HG02852 (cell line): ENCODE results near the gene ZNF689.
A peak's percentile ranks its signal among the peaks of the same experiment; 100 is the strongest.

Experiments
- ATAC-seq: cut with Tn5 transposase; IDR thresholded peaks from one replicate; pipeline ENCODE4 v1.9.1; 2021; ENCODE audit warnings: mild to moderate bottlenecking, moderate library complexity; ENCODE audit not compliant: unreplicated experiment

Gene ZNF689

DNA sequence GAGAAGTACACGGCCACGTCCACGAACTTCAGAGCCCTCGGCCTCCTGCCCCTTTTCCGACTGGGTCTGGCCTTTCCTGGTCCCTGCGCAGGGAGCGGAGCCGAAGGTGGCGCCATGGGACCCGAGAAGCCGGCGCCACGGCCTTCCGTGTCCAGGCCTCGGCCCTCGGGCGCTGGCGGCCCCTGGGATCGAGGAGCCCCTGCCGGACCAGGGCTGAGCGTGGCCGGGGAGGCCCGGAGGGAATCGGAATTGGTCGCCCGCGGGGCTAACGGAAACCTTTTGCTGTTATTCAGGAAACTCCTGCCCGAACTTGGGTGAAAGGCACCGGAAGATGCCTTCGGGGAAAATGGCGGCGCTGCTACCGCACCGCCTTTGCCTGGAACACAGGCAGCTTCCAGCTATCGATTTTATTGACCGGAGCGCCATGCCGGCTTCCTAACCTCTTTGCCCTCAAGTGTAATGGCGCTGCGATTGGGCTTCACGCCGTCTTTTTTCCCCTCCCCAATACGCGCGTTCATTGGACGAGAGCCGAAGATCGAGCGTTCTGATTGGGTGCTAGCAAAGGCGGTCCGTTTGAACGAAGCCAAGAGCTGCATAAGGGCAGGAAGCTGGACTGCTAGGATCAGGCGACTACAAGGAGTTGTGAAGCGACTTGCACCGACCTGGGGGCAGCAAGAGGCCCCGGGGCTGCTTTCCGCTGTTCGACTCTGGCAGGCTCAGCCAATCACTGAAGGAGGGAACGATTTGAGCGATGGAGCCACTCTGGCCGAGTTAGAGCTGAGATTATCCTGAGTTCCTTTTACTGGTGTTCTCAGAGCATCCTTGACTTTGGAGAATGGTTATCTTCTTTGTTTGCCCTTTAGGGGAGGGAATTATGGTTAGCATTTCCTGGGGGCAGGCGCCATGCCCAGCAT, at the start of gene ZNF689:
ZNF689 (minus strand) TSS at position 464 of the 914 bp plus-strand sequence; CDS start at position 116, 348 bp downstream.
- peak; percentile 87 for ATAC-seq

DNA sequence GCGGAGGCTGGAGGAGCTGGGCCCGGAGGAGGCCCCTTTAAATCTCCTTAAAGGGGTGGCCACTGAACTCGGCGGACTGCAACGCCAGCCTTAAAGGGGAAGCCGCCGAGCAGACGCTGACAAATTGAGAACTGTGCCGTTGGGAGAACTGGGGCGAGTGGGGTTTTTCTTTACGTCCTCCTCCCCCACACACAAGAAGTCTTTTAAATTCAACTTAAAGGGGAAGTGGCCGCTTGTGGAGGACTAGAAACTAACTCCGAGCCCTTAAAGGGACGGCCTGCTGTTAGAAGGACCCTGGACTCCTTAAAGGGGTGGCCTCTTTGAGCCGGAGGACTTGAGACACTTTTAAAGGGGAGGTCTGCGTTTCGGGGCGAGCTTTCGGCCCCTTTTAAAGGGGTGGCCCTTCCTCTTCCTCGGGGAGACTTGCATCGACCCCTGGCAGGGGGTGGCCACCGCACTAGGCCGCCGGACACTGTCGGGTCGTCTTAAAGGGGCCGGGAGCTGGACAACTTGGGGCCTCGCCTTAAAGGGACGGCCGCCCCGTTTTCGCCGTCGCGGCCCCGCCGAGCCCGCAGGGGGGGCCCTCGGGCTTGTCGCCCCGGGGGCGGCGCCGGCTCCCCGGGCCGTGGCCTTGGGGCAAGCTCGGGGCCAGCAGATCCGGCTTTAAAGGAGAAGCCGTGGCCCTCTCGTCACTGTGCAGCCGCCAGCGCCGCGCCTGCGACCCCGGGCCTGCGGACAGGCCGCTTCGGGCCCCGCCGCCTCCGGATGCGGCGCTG, 48.7 kb upstream of the ZNF689 start:
- ATAC-seq, result peak; percentile 26

DNA sequence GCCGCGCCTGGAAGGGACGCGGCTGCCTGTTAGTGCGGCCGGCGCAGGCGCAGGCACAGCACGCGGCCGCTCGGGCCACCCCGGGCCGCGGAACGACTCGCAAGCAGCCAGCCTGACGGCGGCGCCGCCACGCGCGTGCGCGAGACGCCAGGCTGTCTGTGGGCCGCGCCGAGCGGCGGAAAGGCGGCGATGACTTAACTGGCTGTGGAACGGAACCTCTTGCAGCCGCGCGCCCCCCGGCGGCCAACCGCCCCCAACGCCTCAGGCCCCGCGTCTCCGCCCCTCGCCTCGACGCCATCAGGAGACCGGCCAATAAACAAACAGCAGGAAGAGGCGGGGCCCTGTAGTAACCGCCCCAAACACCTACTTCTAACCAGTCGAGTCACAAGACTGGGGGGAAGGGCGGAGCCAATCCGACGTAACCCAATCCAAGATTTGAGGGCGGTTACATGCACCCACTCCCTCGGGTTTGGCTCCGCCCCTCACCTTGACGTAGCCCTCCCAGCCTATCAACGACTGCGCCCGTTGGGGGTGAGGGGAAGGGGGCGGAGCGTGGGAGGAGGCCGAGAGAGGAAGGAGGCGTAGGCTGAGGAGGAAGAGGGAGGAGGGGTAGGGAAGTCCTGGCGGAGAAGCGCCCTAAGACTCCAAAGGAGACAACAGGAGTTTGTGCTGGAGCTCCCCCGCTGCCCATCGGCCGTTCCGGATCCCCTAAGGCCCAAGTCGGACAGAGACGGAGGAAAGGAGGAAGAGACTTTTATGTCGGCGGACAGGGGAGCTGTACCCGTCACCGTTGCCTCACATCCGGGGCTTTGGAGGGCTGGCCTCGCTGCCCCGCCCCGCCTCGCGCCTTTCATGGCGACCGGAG, 47.9 kb upstream of the ZNF689 start, which contains the start of gene FBRS:
FBRS (plus strand) TSS at position 566 of the 865 bp plus-strand sequence. CDS start 1,088 bp downstream, outside the sequence.
- peak; percentile 68 for ATAC-seq

DNA sequence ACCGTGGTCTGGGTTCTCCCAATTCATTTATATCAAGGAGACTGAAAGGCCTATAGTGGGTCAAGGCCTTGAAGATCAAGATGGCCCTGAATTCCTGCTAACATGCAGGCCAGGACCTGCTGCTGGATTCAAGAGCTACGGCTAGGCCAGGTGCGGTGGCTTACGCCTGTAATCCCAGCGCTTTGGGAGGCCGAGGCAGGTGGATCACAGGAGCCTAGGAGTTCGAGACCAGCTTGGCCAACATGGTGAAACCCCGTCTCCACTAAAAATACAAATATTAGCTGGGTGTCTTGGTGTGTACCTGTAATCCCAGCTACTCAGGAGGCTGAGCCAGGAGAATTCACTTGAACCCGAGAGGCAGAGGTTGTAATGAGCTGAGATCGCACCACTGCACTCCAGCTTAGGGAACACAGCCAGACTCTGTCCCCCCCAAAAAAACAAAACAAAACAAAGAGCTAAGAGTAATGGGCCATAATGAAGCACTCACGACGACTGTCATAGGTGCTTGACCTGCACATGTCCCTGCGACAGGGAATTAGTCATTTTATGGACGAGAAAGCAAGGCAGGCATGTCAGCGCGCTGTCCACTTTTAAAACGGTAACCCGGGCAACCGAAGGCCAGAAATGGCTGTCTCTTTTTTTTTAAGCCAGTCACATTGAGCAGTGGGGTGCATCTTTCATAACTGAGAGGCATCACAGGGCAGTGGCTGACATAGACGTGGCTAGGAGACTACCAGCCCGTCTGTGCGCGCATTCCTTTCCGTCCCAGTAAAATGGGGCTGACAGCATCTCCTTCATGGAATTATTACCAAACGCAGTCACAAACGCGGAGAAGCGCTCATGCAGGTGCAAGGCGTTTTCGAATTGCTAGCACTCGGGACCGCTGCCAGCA, 47.0 kb upstream of the ZNF689 start:
- ATAC-seq, result no peak

DNA sequence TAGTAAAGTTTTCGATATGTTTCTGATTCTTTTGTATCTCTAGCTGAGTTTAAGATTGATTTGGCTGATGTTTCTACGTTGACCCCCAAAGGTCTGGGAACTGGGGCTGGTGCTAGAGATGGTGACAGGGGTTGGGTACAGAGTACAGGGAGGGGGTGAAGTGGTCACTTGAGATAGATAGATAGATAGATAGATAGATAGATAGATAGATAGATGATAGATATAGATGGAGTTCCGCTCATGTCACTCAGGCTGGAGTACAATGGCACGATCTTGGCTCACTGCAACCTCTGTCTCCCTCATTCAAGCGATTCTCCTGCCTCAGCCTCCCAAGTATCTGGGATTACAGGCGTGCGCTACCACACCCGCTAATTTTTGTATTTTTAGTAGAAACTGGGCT, 46.2 kb upstream of the ZNF689 start:
- no peak for ATAC-seq

DNA sequence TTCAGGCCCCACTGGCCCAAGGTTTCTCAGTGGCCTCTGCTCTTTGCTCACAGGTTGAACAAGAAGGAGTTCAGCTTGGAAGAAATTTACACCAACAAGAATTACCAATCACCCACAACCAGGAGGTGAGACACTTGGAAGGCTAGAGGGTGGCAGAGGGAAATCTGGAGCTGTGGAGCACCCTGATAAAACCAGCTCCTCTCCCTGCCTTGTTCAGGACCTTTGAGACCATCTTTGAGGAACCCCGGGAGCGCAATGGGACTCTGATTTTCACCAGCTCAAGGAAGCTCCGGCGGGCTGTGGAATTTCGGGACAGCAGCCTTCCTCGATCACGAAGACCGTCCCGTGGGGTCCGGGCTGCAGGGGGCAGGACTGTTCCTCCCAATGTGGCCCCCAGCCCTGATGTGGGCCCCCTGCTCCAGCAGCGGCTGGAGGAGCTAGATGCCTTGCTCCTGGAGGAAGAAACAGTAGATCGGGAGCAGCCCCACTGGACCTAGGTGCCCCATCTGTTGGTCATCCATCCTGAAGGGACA, 45.7 kb upstream of the ZNF689 start:
- no peak for ATAC-seq

DNA sequence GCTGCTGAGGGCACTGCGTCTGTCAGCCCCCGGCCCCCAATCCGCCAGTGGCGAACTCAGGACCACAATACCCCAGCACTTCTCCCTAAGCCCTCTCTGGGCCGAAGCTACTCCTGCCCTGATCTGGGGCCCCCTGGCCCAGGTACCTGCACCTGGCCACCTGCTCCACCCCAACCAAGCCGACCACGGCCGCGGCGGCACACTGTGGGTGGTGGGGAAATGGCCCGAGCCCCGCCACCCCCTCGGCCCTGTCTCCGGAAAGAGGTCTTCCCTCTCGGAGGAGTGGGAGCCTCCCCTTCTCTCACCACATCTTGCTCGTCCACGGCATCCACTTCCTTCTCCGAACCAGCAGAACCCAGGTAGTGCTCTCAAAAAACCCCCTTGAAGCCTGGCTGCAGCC, 44.7 kb upstream of the ZNF689 start:
- ATAC-seq, result no peak

DNA sequence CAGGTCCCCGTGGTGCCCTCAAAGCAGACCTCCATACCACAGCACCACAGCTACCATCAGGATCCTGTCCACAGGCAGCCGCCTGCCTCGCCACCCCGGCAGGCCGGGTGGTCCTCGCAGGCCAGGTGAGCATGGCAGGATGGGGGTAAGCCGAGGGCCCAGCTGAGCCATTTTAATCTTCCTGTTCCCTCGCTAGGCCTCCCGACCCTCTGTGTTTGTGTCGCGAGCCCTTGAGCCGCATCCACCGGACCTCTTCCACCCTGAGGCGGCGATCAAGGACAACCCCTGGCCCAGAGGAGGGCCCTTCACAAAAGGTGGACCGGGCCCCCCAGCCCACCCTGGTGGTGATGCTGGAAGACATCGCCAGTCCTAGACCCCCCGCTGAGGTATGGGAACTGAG, 42.5 kb upstream of the ZNF689 start:
- no peak for ATAC-seq

DNA sequence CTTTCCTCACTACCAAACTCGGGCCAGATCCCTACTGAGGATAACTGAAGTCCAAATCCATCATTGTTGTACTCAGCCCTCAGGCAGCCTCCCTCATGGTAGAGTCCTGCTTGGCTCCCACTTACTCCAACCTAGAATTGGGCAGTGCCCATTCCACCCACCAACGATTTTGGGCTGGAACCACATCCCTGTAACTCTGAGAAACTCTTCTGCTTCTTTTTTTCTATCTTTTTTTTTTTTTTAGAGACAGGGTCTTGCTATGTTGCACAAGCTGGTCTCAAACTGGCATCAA, 41.8 kb upstream of the ZNF689 start:
- no peak for ATAC-seq

DNA sequence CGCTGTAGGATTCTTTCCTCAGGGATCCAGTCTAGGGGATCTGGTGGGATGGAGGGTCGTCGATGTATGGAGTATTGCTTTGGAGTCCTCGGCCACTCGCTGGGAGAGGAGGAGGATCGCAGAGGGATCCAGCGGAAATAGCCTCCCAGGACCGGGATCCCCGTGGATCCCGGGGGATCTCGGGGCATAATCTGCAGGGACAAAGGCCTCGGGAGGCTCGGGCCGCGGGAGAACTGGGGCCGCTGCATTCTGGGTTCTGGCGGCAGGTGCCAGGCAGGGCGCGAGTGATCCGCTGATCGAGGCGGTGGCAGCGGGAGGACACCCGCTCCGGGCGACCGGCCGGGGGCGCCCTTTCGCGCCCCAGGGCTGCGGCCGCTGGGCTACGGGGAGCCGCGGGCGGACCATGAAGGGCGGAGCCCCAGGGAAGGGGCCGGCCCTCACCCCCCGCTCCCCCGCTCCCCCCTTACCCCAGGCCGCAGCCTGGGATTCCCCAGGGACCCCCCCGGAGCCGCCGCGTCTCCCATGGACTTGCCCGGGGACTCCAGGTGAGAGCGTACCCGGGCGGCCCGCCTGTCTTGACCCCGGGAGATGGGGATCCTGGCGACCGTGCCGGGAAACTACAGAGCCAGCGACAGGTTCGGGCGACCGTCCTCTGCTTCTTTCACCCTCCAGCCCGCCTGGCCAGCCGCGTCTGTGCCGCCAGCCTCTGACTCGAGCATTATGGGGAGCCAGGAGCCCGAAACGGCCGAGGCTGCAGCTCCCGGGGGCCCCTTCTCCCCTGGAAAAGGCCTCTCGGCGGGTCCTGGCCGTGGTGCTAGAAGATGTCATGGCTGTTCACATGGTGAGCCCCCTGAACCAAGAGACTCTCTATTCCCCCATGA, 41.2 kb upstream of the ZNF689 start:
- peak; percentile 37 for ATAC-seq

DNA sequence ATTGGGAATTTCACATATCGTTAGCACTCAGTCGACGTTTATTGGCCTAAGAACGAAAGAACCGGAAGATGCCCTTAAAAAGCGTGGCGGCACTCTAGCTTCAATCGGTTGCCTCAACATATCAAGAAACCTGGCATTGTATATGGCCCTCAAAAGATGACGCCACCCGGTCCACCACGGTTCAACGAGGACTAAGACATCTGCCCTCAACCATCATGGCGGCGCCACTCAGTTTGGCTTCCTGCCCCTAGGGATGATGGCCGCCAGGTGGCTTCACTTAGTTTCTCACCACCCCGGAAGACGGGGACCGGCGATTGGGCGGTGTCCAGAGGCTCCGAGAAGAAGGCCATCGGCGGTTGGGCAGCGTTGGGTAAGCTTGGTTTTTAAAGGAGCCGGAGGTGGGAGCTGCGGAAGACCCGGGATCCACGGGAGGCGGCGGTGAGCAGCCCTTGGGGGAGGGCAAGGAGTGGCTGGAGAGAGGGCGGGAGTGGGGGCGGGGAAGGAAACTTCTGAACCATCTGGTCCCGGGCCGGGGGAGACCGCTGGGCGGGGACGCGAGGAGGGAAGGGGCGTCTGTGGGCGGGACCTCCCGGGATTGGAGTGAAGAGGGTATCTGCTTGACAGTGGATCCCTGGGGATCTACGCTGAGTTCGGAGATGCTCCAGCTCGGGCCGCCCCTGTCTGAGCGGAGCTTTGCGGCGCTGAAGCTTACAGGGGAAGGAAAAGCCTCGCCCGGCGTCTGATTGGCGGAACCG, 40.4 kb upstream of the ZNF689 start, which contains the start of gene PRR14:
PRR14 (plus strand) TSS at position 592 of the 755 bp plus-strand sequence. CDS start 686 bp downstream, outside the sequence.
- ATAC-seq, result peak; percentile 73

DNA sequence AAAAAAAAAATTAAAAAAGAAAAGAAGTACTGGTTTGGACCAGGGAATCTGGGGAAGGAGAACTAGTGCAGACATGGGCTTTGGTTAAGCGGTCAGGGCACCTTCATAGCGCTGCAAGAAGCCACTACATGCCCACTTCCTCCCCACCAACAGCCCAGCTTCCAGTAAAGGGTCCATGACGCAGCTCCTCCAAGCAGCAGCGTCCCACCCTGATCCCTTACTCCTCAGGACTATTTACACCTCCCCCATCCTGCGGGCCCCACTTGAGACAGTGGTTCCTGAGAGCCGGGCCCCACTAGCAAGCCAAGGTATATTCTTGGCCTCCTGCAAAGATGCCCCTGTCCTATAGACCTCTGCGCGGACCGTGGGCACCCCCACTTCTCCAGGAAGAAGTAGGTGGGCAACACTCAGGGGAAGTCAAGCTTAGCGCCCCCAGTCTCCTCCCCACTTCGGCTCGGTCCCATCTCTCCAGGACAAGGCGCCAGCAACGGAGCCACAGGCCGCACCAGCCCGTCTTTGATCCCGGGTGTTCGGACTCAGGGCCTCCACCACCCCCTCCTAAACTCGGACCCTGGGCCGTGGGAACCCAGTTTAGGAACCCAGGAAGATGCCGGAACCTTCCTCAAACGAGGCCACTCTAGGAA, 39.7 kb upstream of the ZNF689 start:
- no peak for ATAC-seq

DNA sequence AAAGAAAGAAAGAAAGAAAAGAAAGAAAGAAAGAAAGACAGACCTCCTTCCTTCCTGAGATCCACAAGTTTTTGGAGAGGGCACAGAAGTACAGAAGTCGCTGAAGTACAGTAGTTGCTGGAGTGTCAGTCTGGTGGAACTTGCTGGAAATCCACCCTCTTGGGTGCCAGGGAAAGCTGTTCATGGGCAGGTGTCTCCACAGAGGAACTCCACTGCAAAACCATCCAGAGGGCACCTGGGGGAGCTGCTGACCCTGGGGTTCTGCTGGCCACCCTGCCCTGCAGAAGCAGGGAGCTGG, 37.0 kb upstream of the ZNF689 start:
- ATAC-seq, result no peak

DNA sequence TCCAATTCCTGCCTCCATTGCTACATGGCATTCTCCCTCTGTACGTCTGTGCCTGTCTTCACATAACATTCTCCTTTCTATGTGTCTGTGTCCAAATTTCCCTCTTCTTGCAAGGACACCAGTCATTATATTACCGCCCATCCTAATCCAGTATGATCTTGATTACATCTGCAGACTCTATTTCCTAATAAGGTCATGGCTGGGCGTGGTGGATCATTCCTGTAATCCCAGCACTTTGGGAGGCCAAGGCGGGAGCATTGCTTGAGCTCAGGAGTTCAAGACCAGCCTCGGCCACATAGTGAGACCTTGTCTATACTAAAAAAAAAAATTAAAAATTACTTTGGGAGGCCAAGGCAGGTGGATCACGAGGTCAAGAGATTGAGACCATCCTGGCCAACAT, 35.5 kb upstream of the ZNF689 start:
- no peak for ATAC-seq

DNA sequence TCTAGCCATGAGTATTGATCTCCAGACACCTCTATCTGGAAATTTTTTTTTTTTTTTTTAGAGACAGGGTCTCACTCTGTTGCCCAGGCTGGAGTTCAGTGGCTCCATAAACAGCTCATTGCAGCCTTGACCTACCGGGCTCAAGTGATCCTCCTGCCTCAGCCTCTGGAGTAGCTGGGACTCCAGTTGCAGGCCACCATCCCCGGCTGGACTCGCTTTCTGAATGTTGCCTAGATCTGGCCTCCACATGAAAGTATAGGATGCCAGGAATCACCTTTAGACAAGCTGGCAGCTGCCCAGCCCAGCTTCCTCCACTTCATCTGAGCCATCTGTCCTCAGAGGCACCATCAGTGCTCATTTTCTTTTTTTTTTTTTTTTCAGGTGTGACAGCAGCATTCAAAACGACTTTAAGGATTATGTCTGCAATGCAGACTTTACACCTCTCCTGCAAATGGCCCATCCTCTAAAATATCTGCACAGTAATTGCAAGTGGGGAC, 34.2 kb upstream of the ZNF689 start:
- ATAC-seq, result no peak

DNA sequence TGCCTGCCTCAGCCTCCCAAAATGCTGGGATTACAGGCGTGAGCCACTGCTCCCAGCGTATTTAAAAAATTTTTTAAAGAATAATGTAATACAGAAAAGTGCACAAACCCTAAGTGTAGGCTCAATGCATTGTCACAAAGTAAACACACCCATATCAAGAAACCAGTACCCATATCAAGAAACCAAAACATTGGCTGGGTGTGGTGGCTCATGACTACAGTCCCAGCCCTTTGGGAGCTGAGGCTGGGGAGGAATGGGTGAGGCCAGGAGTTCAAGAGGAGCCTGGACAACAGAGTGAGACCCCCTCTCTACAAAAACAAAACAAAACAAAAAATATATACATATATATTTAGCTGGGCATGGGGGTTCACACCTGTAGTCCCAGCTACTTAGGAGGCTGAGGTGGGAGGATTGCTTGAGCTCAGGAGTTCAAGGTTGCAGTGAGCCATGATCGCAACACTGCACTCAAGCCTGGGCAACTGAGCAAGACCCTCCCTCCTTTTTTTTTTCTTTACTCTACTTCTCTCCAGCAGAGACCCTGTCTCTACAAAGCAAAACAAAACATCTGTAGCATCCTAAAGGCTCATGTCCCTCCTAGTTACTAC, 31.3 kb upstream of the ZNF689 start:
- no peak for ATAC-seq

DNA sequence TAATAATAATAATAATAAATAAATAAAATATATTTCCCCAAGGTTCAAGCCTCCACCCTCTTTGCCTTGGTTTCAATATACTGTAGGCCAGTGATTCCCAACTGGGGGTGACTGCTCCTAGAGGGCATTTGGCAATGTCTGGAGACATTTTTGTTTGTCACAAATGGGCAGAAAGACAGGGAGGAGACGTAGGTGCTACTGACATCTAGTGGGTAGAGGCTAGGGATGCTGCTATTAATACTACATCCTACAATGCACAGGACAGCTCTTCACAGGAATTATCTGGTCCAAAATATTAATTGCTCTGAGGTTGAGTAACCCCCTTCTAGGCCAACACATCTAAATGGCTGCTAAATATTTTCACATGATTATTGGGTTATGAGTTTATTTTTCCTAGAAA, 27.8 kb upstream of the ZNF689 start:
- no peak for ATAC-seq
